HL-60/S4 treated with phorbol 12-myristate 13-acetate at 8.2 ng/mL for 4 days and 3 days (cell line): ENCODE results near the gene ACOXL.

Experiments
- in situ Hi-C: fragments of 300-500 bp; cut with MboI; formaldehyde crosslinking; loops from 2 replicates; pipeline ENCODE4 v1.15.0; 2022; ENCODE audit warnings: low sequenced_read_pairs

The ACOXL gene

GRCh38 chr2:110818767-110819481, 86.6 kb downstream of the ACOXL start:
- in situ Hi-C loops = loop anchor here (25.0 kb wide), 2 partner anchors 293 to 868 kb away; partner anchors contain the start of gene BCL2L11

- in situ Hi-C loops = loop anchor here (25.0 kb wide), 2 partner anchors 293 to 868 kb away; partner anchors contain the start of gene BCL2L11
Measured at GRCh38 chr2:110819711-110820110, 87.3 kb downstream of the ACOXL start.

GRCh38 chr2:110820128-110820527, 87.8 kb downstream of the ACOXL start:
- in situ Hi-C loops = loop anchor here (25.0 kb wide), 2 partner anchors 292 to 867 kb away; partner anchors contain the start of gene BCL2L11

GRCh38 chr2:110823165-110823564, 90.8 kb downstream of the ACOXL start:
- in situ Hi-C loops = loop anchor here (25.0 kb wide), 2 partner anchors 289 to 864 kb away; partner anchors contain the start of gene BCL2L11

GRCh38 chr2:110827511-110827910, 95.1 kb downstream of the ACOXL start:
- in situ Hi-C loops = no loop called here

GRCh38 chr2:110828330-110828729, 96.0 kb downstream of the ACOXL start:
- in situ Hi-C loops = no loop called here

- in situ Hi-C loops = no loop called here
Measured at GRCh38 chr2:110829413-110830146, 97.2 kb downstream of the ACOXL start.

- in situ Hi-C loops = no loop called here
Measured at GRCh38 chr2:110832740-110833139, 100.4 kb downstream of the ACOXL start.

- in situ Hi-C loops = no loop called here
Measured at GRCh38 chr2:110834134-110834827, 101.9 kb downstream of the ACOXL start.

GRCh38 chr2:110836671-110837070, 104.3 kb downstream of the ACOXL start:
- in situ Hi-C loops = no loop called here

- in situ Hi-C loops = no loop called here
Measured at GRCh38 chr2:110837446-110838409, 105.4 kb downstream of the ACOXL start.

GRCh38 chr2:110838657-110839384, 106.4 kb downstream of the ACOXL start:
- in situ Hi-C loops = no loop called here

GRCh38 chr2:110840508-110840907, 108.1 kb downstream of the ACOXL start:
- in situ Hi-C loops = no loop called here

- in situ Hi-C loops = no loop called here
Measured at GRCh38 chr2:110842048-110842447, 109.7 kb downstream of the ACOXL start.

- in situ Hi-C loops = no loop called here
Measured at GRCh38 chr2:110843496-110843895, 111.1 kb downstream of the ACOXL start.

GRCh38 chr2:110843959-110844510, 111.7 kb downstream of the ACOXL start:
- in situ Hi-C loops = no loop called here

GRCh38 chr2:110847651-110848050, 115.3 kb downstream of the ACOXL start:
- in situ Hi-C loops = no loop called here

GRCh38 chr2:110848071-110848470, 115.7 kb downstream of the ACOXL start:
- in situ Hi-C loops = no loop called here

- in situ Hi-C loops = no loop called here
Measured at GRCh38 chr2:110848519-110849030, 116.2 kb downstream of the ACOXL start.
